Rectal smooth muscle tissue (tissue), 1 donor: ENCODE data around the gene CNTNAP4.

Experiments used
- H3K27ac ChIP-seq: one replicate; pipeline ENCODE4 v1.7.0; 2013; ENCODE audit warnings: low read depth, low read length, inconsistent platforms
- H3K27me3 ChIP-seq: one replicate; pipeline ENCODE4 v1.7.0; 2013; ENCODE audit warnings: low read length; ENCODE audit not compliant: control insufficient read depth, insufficient read depth
- H3K36me3 ChIP-seq: one replicate; pipeline ENCODE4 v1.7.0; 2013; ENCODE audit warnings: low read length; ENCODE audit not compliant: control insufficient read depth, insufficient read depth
- H3K4me1 ChIP-seq: one replicate; pipeline ENCODE4 v1.7.0; 2013; ENCODE audit warnings: low read length; ENCODE audit not compliant: control insufficient read depth, insufficient read depth
- H3K4me3 ChIP-seq: one replicate; pipeline ENCODE4 v1.7.0; 2013; ENCODE audit warnings: low read length
- H3K9ac ChIP-seq: one replicate; pipeline ENCODE4 v1.7.0; 2013; ENCODE audit warnings: low read length

The CNTNAP4 gene

DNA sequence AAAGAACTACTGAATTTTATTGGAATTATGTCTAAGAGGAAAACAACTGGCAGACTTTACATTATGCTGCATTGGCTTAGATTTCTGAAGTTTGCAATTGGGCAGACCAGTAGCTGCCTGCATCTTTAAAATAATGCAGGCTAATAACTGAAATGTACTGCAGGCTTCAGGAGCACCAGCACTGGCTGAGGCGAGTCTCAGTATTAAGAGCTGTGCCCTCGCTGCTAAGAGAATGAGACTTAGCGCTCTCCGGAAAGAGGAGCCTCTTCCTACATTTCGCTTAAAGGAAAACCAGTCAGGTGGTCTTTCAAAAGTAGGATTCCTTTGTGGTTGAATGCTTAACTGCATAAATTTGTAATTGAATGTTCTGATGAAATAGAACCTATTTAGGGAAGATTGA, 885 bp downstream of the CNTNAP4 start:
- no peaks in the 10 kb centered on the region for H3K4me1 ChIP-seq
- H3K4me3 ChIP-seq = no peak overlapping the region
- H3K27me3 ChIP-seq = no peaks in the 10 kb centered on the region
- H3K27ac ChIP-seq = no peak overlapping the region
- no peak overlapping the region for H3K9ac ChIP-seq
- H3K36me3 ChIP-seq = no peaks in the 10 kb centered on the region

DNA sequence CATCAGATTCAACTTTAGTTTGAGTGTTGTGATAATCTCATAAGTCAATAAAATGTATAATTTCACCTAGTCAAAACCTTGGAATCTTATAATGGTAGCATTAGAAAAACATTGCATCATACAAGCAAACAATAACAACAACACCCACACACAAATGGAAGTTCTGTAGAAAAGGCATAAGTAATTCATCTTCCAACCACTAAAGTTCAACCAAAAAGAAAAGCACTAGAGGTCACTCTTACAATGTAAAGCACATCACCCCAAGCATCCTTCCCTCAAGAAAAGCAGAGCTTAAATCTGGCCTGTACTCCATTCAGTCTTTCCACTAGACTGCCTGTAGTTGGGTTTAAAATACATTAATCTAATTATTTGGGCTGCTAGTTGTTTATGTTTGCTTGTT, 1.8 kb downstream of the CNTNAP4 start:
- Histone ChIP-seq H3K36me3 (no peaks in the 10 kb centered on the region), H3K4me1 (no peaks in the 10 kb centered on the region), H3K27me3 (no peaks in the 10 kb centered on the region), H3K4me3 (no peak overlapping the region), H3K9ac (no peak overlapping the region), H3K27ac (no peak overlapping the region)

- Histone ChIP-seq H3K9ac (no peak overlapping the region), H3K27ac (no peak overlapping the region), H3K4me3 (no peak overlapping the region)
These were observed 3.4 kb downstream of the CNTNAP4 start for GRCh38 chr16:76280421-76281215.

GRCh38 chr16:76287466-76287865, 10.3 kb downstream of the CNTNAP4 start:
- Histone ChIP-seq H3K4me1 (no peaks in the 10 kb centered on the region), H3K27me3 (no peaks in the 10 kb centered on the region), H3K4me3 (no peak overlapping the region), H3K27ac (no peak overlapping the region), H3K36me3 (no peaks in the 10 kb centered on the region), H3K9ac (no peak overlapping the region)

More at GRCh38 chr16:76280421-76281215, 3.4 kb downstream of the CNTNAP4 start:
- no peaks in the 10 kb centered on the region for H3K4me1 ChIP-seq
- no peaks in the 10 kb centered on the region for H3K27me3 ChIP-seq
- no peaks in the 10 kb centered on the region for H3K36me3 ChIP-seq

DNA sequence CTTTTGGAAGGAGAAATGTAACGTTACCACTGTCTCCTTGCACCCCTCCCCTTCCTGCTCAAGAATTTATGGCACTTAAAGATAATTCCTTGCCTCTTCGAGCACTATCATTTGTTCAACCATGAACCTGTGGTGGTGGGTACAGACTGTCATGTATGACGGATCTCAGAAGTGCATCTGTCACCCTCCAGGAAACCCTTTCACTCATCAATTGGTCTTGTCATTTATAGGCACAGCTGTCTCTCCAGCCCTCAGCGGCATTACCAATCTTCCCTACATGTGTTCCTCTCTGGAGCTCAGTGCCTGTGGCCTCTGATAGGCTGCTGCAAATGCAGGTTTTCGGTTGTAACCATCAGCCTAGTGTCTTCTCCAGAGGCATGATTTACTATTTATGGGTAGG, 15.0 kb downstream of the CNTNAP4 start:
- Histone ChIP-seq H3K9ac (no peak overlapping the region), H3K27me3 (no peaks in the 10 kb centered on the region), H3K4me3 (no peak overlapping the region), H3K27ac (no peak overlapping the region), H3K36me3 (no peaks in the 10 kb centered on the region), H3K4me1 (no peaks in the 10 kb centered on the region)

DNA sequence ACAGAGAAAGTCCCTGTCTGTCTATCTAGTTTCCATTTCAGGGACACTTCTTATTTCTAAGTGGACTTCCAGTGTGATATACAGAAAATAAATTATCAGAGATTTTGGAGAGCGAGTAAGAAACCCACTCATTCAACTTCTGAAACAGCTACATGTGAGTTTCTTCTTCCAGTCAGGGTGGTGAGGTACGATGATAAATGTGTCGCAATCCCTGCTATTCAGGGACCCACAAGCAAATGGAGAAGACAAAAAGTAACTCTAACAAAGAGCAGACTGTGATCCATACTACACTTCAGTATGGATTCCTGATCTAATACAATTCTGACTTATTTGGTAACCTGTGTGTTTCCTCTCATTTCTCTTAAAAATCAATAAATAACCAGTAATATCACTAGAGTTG, 16.8 kb downstream of the CNTNAP4 start:
- no peak overlapping the region for H3K9ac ChIP-seq

DNA sequence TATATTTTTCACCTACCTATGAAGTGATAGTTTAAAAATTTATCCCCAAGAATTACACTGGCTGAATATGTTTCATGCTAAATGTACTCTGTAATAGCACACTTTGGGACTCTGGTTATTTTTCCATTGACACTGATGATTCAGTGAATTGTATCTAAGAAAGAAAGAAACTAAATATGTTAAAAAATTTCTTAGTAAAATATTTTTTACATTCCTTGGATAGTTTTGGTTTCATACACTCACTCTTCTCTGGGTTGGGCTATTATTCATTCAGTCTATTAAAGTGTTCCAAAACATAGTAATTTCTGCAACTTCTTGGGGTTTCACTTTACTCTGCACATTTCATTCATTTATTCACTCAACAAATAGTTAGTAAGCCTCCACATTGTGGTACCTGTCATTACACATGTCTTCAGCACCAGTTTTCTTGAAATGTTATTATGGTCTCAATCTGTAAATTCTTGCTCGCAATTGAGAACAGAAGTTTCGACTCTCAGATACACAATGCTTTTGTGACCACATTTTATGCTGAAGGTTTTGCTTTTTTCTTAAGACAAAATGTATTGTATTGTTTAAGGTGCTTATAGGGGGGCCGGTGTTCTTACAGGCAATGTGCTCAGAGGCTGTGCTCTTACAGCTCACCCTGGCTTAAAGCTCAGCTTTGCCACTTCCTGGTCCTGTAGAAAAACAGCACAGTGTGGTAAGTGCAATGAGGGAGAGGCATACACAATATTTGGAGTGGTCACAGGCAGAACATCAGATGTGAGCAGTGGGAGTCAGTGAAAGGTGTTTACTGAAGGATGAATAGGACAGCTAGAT, 17.4 kb downstream of the CNTNAP4 start:
- Histone ChIP-seq H3K27ac (no peak overlapping the region), H3K27me3 (no peaks in the 10 kb centered on the region), H3K4me1 (no peaks in the 10 kb centered on the region), H3K36me3 (no peaks in the 10 kb centered on the region), H3K4me3 (no peak overlapping the region), H3K9ac (no peak overlapping the region)

More for the DNA sequence above, 16.8 kb downstream of the CNTNAP4 start:
- no peaks in the 10 kb centered on the region for H3K27me3 ChIP-seq
- H3K36me3 ChIP-seq = no peaks in the 10 kb centered on the region
- H3K27ac ChIP-seq = no peak overlapping the region
- no peaks in the 10 kb centered on the region for H3K4me1 ChIP-seq
- no peak overlapping the region for H3K4me3 ChIP-seq

DNA sequence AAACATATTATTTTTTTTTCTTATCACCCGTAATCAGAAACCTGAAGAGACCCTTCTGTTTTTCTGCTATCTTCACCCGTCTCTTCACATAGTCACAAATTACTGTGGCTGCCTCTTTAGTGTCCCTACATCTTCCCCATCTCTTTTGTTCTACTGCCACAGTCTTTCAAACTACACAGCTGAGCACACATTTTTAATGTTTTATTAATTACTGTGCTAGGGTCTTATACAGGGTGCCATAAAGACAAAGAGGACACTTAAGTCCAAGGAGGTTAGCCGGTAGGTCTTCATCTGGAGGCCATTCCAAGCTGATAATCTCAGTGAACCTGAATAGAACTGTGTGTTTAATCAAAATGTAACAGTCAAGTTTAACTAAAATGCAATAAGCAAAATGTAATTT, 20.7 kb downstream of the CNTNAP4 start:
- no peaks in the 10 kb centered on the region for H3K36me3 ChIP-seq
- no peak overlapping the region for H3K4me3 ChIP-seq
- H3K4me1 ChIP-seq = no peaks in the 10 kb centered on the region
- no peaks in the 10 kb centered on the region for H3K27me3 ChIP-seq
- H3K27ac ChIP-seq = no peak overlapping the region
- H3K9ac ChIP-seq = no peak overlapping the region

DNA sequence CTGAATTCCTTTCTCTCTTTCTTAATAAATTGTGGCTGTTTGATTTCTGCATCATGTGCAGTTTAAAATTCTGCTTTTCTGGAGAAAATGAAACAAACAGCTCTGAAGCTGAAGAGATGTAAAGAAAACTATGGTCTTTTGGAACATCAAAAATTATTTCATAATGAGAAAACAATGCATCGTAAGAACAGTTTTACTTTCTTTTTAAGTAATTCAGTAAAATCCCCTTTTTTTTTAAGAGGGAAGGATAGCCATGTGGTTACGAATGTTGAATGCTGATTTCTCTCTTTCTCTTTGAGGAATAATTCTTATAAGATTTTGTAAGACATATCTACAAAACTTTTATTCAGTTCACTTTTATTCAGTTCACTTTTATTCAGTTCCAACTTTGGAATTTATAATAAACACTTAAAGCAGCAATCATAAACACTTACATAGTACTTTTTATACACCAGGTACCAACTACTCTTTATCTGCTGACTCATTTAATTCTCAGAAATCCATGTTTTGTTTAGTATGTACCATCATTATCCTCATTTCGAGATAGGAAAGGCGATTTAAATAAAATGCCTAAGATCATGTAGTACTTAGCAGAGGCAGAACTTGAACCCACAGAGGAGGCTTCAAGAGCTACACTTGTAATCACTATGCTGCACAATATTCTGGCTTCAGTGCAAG, 26.6 kb downstream of the CNTNAP4 start:
- Histone ChIP-seq H3K4me1 (no peaks in the 10 kb centered on the region), H3K36me3 (no peaks in the 10 kb centered on the region), H3K27ac (no peak overlapping the region), H3K4me3 (no peak overlapping the region), H3K9ac (no peak overlapping the region), H3K27me3 (no peaks in the 10 kb centered on the region)

DNA sequence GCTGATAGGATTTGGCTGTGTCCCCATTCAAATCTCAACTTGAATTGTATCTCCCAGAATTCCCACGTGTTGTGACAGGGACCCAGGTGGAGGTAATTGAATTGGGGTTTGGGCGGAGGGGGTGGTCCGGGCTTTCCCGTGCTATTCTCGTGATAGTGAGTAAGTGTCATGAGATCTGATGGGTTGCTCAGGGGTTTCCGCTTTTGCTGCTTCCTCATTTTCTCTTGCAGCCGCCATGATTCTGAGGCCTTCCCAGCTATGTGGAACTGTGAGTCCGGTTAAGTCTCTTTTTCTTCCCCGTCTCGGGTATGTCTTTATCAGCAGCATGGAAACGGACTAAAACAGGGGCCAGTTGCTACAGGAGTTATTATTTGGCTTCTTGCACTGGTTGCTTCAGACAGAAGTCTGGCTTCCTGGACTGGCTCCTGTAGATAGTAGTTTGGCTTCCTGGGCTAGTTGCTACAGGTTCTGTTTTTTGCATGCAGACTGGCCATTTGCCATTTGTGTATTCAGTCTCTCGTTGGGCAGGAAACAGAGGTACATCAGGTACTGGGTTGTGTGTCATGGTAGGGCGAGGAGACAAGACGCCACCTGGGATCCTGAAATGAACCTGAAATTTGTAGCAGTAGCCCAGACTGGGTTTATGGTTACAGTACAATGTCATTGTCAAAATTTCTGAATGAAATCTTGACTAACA, 32.6 kb downstream of the CNTNAP4 start:
- H3K27me3 ChIP-seq = no peaks in the 10 kb centered on the region
- H3K9ac ChIP-seq = no peak overlapping the region
- H3K4me3 ChIP-seq = no peak overlapping the region
- no peaks in the 10 kb centered on the region for H3K36me3 ChIP-seq
- H3K27ac ChIP-seq = no peak overlapping the region
- H3K4me1 ChIP-seq = no peaks in the 10 kb centered on the region

DNA sequence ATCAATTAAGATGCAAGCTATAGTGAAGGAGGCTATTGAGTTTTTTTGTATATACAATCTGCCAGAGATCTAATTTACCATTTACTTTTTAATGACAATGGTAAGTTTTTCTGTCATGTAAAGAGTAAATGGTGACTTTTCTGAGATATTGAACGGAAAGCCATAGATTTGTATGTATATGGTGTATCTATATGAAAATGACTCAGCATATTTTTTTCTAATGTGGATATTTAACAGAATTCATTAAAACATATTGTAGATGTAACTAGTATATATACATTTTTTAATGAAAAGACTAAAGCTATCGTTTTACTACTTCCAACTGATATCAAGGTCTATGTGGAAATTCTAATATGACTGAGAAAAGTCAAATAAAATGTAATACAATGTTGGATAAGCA, 34.1 kb downstream of the CNTNAP4 start:
- Histone ChIP-seq H3K9ac (no peak overlapping the region), H3K27ac (no peak overlapping the region), H3K36me3 (no peaks in the 10 kb centered on the region), H3K27me3 (no peaks in the 10 kb centered on the region), H3K4me1 (no peaks in the 10 kb centered on the region), H3K4me3 (no peak overlapping the region)

- Histone ChIP-seq H3K27me3 (no peaks in the 10 kb centered on the region), H3K4me1 (no peaks in the 10 kb centered on the region), H3K36me3 (no peaks in the 10 kb centered on the region), H3K27ac (no peak overlapping the region), H3K9ac (no peak overlapping the region), H3K4me3 (no peak overlapping the region)
These were observed 41.4 kb downstream of the CNTNAP4 start for GRCh38 chr16:76318565-76318964.
